Nephron (organoid): ENCODE results near the gene PPP1R3F.

Experiments used
- H3K27ac Mint-ChIP-seq, 3 experiments: 2 replicates each; pipeline ENCODE4 v1.8.0; 2020; ENCODE audit warnings: mixed read lengths in 3 of 3, mild to moderate bottlenecking in 2 of 3, moderate library complexity in 1 of 3
- H3K27me3 Mint-ChIP-seq: 2 replicates; pipeline ENCODE4 v1.8.0; 2021; ENCODE audit warnings: low read depth, mild to moderate bottlenecking, moderate library complexity, mixed read lengths
- H3K36me3 Mint-ChIP-seq: 2 replicates; pipeline ENCODE4 v1.8.0; 2020; ENCODE audit warnings: low read depth, mixed read lengths
- H3K4me1 Mint-ChIP-seq: 2 replicates; pipeline ENCODE4 v1.8.0; 2020; ENCODE audit warnings: mixed read lengths
- H3K4me3 Mint-ChIP-seq, 3 experiments: 2 replicates each; pipeline ENCODE4 v1.8.0; 2020; ENCODE audit warnings: mild to moderate bottlenecking in 3 of 3, mixed read lengths in 3 of 3, moderate library complexity in 2 of 3
- H3K9me3 Mint-ChIP-seq: 2 replicates; pipeline ENCODE4 v1.8.0; 2020; ENCODE audit warnings: mixed read lengths
- CTCF ChIP-seq, 3 experiments: fragments of 200-600 bp; sonication (generic); IDR thresholded peaks; one replicate each; pipeline ENCODE4 v1.5.0; 2021; ENCODE audit warnings: antibody characterized with exemption in 3 of 3; ENCODE audit not compliant: unreplicated experiment in 3 of 3

The PPP1R3F gene

GRCh38 chrX:49269767-49270248 is at the start of gene PPP1R3F:
TSS of gene PPP1R3F (plus strand) at chrX:49269793. CDS start at chrX:49269870, 77 bp downstream.
- Mint-ChIP-seq H3K4me3 (peak within 1 kb of the TSS; percentile 91 to 95 (median 93)), H3K27ac (peak within 1 kb of the TSS; percentile 98 to 100 (median 99)), H3K4me1 (peaks cover 25% of the 10 kb centered on the region), H3K36me3 (peaks cover 14% of the 10 kb centered on the region), H3K9me3 (peaks cover 6% of the 10 kb centered on the region), H3K27me3 (no peaks in the 10 kb centered on the region)
- TF ChIP-seq CTCF (IDR thresholded peaks at IDR 0.05; ENCODE audit: unreplicated experiment in 3 of 3): no peak

- Mint-ChIP-seq H3K4me3 (no peak overlapping the region), H3K36me3 (no peaks in the 10 kb centered on the region)
- TF ChIP-seq CTCF (IDR thresholded peaks at IDR 0.05; ENCODE audit: unreplicated experiment in 3 of 3): no peak
Observed at GRCh38 chrX:49220100-49220499, 49.5 kb upstream of the PPP1R3F start.

GRCh38 chrX:49221868-49222267 is 47.7 kb upstream of the PPP1R3F start:
- H3K4me3 Mint-ChIP-seq: no peak overlapping the region
- no peak overlapping the region for H3K27ac Mint-ChIP-seq
- H3K9me3 Mint-ChIP-seq: peaks cover 27% of the 10 kb centered on the region
- no peaks in the 10 kb centered on the region for H3K4me1 Mint-ChIP-seq
- peaks cover 13% of the 10 kb centered on the region for H3K27me3 Mint-ChIP-seq
- H3K36me3 Mint-ChIP-seq: no peaks in the 10 kb centered on the region
- TF ChIP-seq CTCF (IDR thresholded peaks at IDR 0.05; ENCODE audit: unreplicated experiment in 3 of 3): no peak

More at GRCh38 chrX:49220100-49220499, 49.5 kb upstream of the PPP1R3F start:
- no peak overlapping the region for H3K27ac Mint-ChIP-seq
- H3K9me3 Mint-ChIP-seq: peaks cover 25% of the 10 kb centered on the region
- H3K27me3 Mint-ChIP-seq: peaks cover 16% of the 10 kb centered on the region
- H3K4me1 Mint-ChIP-seq: no peaks in the 10 kb centered on the region

- peaks cover 6% of the 10 kb centered on the region for H3K27me3 Mint-ChIP-seq
- no peaks in the 10 kb centered on the region for H3K4me1 Mint-ChIP-seq
- no peak overlapping the region for H3K27ac Mint-ChIP-seq
- no peaks in the 10 kb centered on the region for H3K36me3 Mint-ChIP-seq
- TF ChIP-seq CTCF (IDR thresholded peaks at IDR 0.05; ENCODE audit: unreplicated experiment in 3 of 3): no peak
- no peak overlapping the region for H3K4me3 Mint-ChIP-seq
- H3K9me3 Mint-ChIP-seq: peaks cover 34% of the 10 kb centered on the region
Observed at GRCh38 chrX:49225858-49226257, 43.7 kb upstream of the PPP1R3F start.

- no peaks in the 10 kb centered on the region for H3K4me1 Mint-ChIP-seq
- no peak overlapping the region for H3K4me3 Mint-ChIP-seq
- no peak overlapping the region for H3K27ac Mint-ChIP-seq
- H3K27me3 Mint-ChIP-seq: peaks cover 3% of the 10 kb centered on the region
- no peak for TF ChIP-seq CTCF (IDR thresholded peaks at IDR 0.05; ENCODE audit: unreplicated experiment in 3 of 3)
- peaks cover 27% of the 10 kb centered on the region for H3K9me3 Mint-ChIP-seq
- H3K36me3 Mint-ChIP-seq: no peaks in the 10 kb centered on the region
Observed at GRCh38 chrX:49226946-49227345, 42.6 kb upstream of the PPP1R3F start.

GRCh38 chrX:49227726-49228125 is 41.9 kb upstream of the PPP1R3F start:
- no peaks in the 10 kb centered on the region for H3K4me1 Mint-ChIP-seq
- H3K36me3 Mint-ChIP-seq: no peaks in the 10 kb centered on the region
- no peak overlapping the region for H3K4me3 Mint-ChIP-seq
- no peak for TF ChIP-seq CTCF (IDR thresholded peaks at IDR 0.05; ENCODE audit: unreplicated experiment in 3 of 3)
- H3K27ac Mint-ChIP-seq: no peak overlapping the region
- H3K27me3 Mint-ChIP-seq: peaks cover 3% of the 10 kb centered on the region
- peaks cover 27% of the 10 kb centered on the region for H3K9me3 Mint-ChIP-seq
